Bladder microvascular endothelial cell (primary cell): ENCODE results near the gene RABAC1. TPM values are rescaled to one million over a fixed set of nuclear protein-coding genes. Genes with fewer than 3 reads are reported as not detected.

Experiments used
- total RNA-seq: library from RNA; depleted of rRNA; stranded (reverse); fragments of >200 nt; gene quantifications from 2 replicates; pipeline ENCODE4 v1.2.3, GENCODE V29; 2014

The RABAC1 gene, protein sequence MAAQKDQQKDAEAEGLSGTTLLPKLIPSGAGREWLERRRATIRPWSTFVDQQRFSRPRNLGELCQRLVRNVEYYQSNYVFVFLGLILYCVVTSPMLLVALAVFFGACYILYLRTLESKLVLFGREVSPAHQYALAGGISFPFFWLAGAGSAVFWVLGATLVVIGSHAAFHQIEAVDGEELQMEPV
- total RNA-seq: 141 and 157 TPM in 2 replicates

DNA sequence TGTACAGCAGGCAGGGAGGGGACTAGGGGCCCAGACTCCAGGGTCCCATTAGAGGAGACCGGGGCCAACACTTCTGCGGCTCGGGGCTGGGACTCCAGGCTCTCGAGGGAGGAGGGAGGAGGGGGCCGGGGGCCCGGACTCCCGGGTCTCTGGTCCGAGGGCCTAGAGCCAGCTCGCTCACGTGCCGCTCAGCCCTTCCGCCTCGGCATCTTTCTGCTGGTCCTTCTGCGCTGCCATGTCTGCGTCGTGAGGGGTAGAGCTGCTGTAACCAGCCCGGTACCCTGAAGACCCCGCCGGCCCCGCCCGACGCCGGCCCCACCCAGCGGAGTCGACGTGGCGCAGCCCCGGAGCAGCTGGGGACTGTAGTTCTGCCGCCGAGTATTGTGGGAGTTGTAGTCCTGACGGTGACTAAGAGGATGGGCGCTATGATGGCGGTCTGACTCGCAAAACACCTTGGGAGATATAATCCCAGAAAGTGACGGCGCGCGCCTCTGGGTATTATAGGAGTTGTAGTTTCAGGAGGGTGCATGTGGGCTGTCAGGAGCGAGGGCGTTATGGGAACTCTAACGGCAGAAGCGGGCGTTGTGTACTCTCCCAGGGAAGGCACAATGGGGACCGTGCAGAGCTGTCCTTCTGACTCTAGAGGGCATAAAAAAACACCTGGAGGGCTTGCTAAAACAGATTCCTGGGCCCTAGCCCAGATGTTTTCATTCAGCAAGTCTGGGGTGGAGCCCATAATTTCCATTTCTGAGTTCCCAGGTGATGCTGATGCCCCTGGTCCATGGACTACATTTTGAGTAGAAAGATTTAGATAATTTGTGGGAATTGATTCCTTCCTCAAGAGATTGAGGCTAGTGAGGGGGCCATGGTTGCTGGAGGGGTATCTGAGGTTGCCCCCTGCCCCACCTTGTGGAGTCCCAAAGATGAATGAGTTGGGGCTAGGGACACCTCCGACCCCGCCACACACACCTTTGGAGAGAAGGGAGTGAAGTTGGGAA, at the start of gene RABAC1:
Gene RABAC1, minus strand, starts transcription at position 266 of the 998 bp plus-strand sequence. Its CDS starts 29 bp downstream, at position 237.

DNA sequence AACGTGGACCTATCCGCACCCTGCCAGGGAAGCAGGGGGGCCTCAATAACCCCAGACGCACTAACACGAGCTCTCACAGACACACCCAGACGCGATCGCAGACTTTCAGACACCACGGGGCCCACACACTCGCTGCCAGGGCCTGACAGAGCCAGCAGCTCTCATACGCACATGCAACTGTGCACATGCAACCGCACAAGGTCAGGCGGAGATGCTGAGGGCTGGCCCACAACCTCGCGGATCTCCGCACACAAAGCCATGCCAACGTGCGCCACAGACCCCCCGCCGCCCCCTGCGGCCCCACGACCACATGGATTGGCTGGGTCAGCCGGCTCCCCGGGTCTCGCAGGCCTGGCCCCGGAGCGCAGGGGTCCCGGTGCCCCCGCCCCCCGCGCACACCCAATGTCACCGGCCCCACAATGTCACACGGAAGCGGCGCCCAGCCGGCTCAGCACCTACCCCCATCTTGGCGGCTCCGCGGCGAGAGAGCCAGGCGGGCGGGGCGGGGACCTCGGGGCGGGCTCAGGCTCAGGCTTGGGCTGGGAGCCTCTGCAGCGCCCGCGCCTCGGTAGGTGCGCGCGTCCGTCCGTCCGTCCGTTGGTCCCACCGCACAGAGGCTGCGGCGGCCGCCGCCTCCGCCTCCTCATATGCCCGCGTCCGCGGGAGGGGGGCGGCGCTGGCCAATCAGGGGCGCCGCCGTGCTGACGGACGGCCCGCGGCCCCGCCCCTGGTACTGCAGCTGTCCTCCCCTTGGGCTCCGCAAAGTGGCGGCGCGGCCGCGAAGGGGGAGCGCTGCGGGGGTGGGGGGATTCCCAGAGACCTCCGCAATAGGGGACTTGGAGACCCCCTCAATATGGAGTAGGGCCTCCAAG, 34.7 kb upstream of the RABAC1 start, which contains the start of gene ATP1A3:
Gene ATP1A3, minus strand, starts transcription at position 619 of the 872 bp plus-strand sequence. Its CDS starts 154 bp downstream, at position 465.

DNA sequence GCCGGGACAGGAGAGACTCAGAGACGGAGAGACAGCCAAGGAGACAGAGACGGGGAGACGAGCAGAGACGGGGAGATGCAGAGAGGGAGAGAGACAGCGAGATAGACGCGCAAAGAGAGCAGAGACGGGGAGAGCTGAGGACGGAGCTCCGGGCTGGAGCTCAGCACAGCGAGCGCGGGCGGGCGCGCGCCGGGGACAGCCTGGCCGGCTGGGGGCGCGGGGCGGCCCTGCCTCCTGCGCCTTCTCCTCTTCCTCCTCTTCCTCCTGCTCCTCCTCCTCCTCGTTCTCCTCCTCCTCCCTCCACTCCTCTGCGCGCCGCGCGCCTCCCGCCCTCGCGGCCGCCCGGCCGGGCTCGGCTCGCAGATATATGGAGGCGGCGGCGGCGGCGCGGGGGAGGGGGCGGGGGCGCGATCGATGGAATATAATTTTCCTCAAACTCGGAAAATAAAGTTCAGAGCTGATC, 30.9 kb downstream of the RABAC1 start, which contains the start of gene ERFL:
Gene ERFL, minus strand, starts transcription at position 229 of the 463 bp plus-strand sequence. CDS start 15,530 bp downstream, outside the sequence.

Other genes with a start within 250 kb of the RABAC1 start
- gene CEACAM6, start 203.8 kb downstream of the RABAC1 start, total RNA-seq: not detected in 2 replicates
- not detected in 2 replicates for gene CEACAM3, start 162.7 kb downstream of the RABAC1 start, total RNA-seq
- gene LYPD4, start 114.6 kb downstream of the RABAC1 start, total RNA-seq: not detected in 2 replicates
- gene DMRTC2, start 114.3 kb downstream of the RABAC1 start, total RNA-seq: not detected in 2 replicates
- gene RPS19, start 99.1 kb downstream of the RABAC1 start, total RNA-seq: 1,287 and 1,298 TPM in 2 replicates
- gene CD79A, start 82.0 kb downstream of the RABAC1 start, total RNA-seq: not detected in 2 replicates
- 42.9 and 43.9 TPM in 2 replicates for gene ARHGEF1, start 76.1 kb downstream of the RABAC1 start, total RNA-seq
- not detected in 2 replicates for gene ERFL, start 30.9 kb downstream of the RABAC1 start, total RNA-seq
- gene ATP1A3, start 34.9 kb upstream of the RABAC1 start, total RNA-seq: under 0.01 TPM in 1 of 2 replicates, not detected in the other
- gene GRIK5, start 110.9 kb upstream of the RABAC1 start, total RNA-seq: 0.06 TPM in 1 of 2 replicates, not detected in the other
- gene ZNF574, start 116.8 kb upstream of the RABAC1 start, total RNA-seq: 8.1 and 16.1 TPM in 2 replicates
- gene POU2F2, start 173.1 kb upstream of the RABAC1 start, total RNA-seq: 0.16 and 1.4 TPM in 2 replicates